Measurements from ENCODE around the gene TEPSIN.

GRCh38 chr17:81182596-81182995 is 56.3 kb downstream of the TEPSIN start:
- no peak for TF ChIP-seq CTCF (IDR thresholded peaks at IDR 0.05)
- TF ChIP-seq POLR2A (IDR thresholded peaks at IDR 0.05): no peak

Data from heart left ventricle (tissue), 13 donors.